Fibroblast of lung (primary cell): ENCODE results near the gene DIPK1B.

Source experiments
- EZH2 ChIP-seq: IDR thresholded peaks from 2 replicates; pipeline ENCODE4 v1.5.1; 2012; ENCODE audit warnings: low read length, control low read depth, mild to moderate bottlenecking; ENCODE audit errors: missing control alignments
- TF ChIP-seq, protein P1 (sequence below), 2 donors: IDR thresholded peaks in 1 of 2; conservative IDR thresholded peaks in 1 of 2; 1 replicate in 1 of 2; 2 replicates in 1 of 2; pipeline ENCODE4 v1.5.1; 2011 to 2012; ENCODE audit warnings: low read length in 2 of 2, control low read depth in 1 of 2, inconsistent platforms in 1 of 2, low read depth in 1 of 2, mild to moderate bottlenecking in 1 of 2

DNA sequence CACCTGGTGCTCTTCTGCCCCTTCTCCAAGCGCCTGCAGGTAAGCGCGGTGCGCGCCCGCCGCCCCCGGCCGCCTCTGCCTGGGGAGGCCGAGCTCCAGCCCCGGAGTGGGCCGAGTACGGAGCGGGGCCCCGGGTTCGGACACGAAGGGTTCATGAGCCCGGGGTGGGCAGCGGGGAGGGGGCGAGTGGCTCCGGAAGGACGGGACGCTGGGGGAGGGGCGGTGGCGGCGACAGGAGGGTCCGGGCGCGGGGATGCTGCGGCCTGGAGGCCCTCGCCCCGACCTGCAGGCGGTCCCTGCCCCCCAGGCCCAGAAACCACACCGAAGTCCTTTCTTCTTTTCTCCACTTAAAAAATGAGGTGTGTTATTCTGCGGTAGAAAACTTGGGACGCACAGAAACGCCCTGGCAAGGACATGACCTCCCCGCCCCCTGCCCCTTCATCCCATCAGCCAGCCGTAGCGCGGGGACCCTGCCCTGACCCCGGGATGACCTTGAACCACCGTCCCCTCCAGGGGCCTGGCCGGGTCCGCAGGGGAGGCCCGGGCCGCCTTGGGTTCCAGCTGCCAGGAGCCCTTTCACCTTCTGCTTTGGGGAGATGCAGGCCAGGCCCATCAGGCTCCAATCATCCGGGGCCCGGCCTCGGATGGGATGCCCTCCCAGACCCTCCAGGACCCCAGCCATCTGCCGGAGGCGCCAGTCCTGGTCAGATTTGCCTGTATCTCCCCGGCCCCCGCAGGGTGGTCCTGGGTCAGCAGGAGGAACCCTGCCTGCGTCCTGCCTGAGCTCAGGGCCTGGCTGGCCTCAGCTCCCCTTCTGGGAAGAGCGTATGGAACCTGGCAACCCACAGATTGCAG lies 545 bp downstream of the DIPK1B start:
- TF ChIP-seq, protein P1, sequence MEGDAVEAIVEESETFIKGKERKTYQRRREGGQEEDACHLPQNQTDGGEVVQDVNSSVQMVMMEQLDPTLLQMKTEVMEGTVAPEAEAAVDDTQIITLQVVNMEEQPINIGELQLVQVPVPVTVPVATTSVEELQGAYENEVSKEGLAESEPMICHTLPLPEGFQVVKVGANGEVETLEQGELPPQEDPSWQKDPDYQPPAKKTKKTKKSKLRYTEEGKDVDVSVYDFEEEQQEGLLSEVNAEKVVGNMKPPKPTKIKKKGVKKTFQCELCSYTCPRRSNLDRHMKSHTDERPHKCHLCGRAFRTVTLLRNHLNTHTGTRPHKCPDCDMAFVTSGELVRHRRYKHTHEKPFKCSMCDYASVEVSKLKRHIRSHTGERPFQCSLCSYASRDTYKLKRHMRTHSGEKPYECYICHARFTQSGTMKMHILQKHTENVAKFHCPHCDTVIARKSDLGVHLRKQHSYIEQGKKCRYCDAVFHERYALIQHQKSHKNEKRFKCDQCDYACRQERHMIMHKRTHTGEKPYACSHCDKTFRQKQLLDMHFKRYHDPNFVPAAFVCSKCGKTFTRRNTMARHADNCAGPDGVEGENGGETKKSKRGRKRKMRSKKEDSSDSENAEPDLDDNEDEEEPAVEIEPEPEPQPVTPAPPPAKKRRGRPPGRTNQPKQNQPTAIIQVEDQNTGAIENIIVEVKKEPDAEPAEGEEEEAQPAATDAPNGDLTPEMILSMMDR (conservative IDR thresholded peaks at IDR 0.05 in 1 of 2, IDR thresholded peaks at IDR 0.05 in 1 of 2; ENCODE audit: low read depth in 1 of 2, low read length in 2 of 2), result no peak
- peak; percentile 46 for TF ChIP-seq EZH2
